Fibroblast of skin of left biceps (primary cell): Measurements from ENCODE around the gene SMOC2.

Source experiments
- DNase-seq, 2 experiments: peaks; one replicate each; pipeline ENCODE4 v3.0.0-alpha.2; 2013; ENCODE audit warnings: low read depth in 2 of 2

Gene SMOC2

DNA sequence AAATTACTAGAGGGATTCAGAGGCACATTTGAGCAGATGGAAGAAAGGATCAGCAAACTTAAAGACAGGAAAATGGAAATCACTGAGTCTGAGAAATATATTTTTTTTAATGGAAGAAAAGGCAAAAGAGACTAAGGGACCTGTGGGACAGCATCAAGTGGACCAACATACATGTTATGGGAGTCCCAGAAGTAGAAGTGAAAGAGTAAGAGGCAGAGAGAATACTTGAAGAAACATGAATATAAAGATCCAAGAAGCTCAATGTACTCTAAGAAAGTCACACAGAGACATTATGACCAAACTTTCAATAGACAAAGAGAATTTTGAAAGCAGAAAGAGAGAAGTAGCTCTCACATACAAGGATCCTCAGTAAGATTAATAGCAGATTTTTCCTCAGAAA lies 39.5 kb downstream of the SMOC2 start:
- DNase-seq = no peak

DNA sequence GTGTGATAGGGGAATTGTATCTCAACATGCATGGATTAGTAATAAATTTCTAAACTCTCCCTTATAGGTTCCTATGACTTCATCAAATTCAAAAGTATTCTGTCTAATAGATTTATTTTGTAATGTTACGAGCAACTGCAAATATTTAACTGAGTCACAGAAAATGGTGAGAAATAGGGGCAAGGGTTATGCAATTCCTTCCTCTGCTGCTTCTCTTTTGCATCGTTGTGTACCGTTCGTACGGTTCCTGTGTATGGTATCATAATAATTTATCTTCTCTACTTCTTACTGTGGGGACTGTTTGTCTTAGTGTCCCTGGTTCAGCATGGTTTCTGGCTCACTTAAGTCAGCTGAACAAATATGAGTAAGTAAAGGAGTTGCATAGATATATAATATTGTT lies 44.8 kb downstream of the SMOC2 start:
- DNase-seq = no peak

DNA sequence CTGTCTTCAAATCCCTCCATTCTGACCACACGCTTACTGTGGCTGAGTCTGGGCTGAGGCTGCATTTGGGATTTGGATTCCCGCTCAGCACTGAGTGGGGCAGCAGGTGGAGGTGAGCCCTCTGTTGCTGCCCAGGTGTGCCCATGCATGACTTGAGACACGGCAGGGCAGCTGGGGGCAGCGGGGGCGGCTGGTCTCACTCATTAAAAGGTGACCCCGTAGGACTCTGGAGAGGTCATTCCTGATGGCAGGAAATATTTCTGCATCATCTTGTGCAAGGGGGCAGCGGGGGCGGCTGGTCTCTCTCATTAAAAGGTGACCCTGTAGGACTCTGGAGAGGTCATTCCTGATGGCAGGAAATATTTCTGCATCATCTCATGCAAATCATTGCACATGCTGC lies 49.8 kb downstream of the SMOC2 start:
- DNase-seq = no peak

DNA sequence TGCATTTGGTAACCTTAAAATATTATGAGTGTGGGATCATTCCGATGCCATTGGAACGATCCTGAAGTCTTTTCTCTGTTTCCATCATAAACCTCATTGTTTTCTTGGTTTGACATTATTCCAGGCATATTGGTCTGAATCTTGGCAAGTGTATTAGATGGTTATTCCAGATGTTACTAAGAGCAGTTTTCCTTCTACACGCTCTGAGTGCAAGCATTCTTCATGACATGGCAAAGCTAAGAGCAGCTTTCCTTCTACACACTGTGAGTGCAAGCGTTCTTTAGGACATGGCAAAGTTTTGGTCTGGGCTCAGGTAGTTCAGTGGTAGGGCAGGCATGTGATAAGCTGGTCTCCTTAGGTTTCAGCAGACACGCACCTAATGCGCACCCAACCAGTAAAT lies 53.0 kb downstream of the SMOC2 start:
- DNase-seq = no peak

DNA sequence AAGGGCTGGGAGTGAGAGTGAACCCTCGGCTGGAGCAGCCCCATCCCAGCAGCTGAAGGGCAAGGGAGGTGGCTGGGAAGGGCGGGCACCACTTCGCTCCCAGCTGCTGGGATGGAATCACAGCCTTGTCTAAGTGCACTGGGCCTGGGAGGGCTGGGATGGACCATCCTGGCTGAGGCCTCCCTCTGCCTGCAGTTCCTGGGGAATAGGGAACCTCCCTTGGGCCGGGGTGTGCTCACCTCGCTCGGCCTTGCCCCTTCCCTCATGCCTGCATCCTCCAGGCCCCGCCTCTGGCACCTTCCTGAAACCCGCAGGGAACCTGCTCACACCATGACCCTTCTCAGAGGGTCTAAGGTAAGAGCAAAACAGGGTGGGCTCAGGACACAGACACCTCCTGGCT lies 53.7 kb downstream of the SMOC2 start:
- DNase-seq = no peak

DNA sequence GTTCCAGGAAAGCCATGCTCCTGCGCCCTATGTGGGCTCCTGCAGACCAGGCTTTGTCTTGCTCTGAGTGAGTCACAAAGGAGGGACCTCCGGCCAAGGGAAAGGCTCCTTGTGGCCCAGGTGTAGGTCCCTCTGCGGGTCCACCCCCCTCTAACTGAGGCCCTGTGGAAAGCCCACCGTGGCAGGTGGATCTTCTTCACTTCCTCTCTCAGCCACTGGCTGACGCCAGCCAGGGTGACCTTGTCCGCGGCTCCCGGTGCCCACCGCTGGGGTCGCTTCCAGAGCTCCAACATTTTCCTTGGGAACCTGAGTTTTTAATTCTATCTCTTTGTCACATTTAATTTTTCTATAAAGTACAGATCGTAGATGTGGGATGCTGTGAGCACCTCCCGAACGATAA lies 54.1 kb downstream of the SMOC2 start:
- DNase-seq = no peak

DNA sequence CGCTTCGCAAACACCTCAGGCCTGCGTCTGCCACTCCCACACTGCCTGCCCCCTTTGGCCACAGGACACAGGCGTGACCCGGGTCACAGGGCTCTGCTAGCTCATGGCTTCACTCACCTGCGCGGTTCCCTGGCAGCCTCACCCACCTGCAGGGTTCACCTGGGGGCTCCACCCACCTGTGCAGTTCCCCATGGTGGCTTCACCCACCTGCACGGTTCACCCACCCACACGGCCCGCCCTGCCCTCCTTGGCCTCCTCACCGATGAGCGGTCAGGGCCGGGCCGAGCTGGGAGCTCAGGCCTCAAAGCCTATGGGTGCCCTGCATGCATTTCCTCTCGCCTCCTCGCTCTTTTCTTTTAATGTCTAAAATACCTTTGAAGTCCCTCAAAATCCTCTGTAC lies 54.7 kb downstream of the SMOC2 start:
- no peak for DNase-seq

DNA sequence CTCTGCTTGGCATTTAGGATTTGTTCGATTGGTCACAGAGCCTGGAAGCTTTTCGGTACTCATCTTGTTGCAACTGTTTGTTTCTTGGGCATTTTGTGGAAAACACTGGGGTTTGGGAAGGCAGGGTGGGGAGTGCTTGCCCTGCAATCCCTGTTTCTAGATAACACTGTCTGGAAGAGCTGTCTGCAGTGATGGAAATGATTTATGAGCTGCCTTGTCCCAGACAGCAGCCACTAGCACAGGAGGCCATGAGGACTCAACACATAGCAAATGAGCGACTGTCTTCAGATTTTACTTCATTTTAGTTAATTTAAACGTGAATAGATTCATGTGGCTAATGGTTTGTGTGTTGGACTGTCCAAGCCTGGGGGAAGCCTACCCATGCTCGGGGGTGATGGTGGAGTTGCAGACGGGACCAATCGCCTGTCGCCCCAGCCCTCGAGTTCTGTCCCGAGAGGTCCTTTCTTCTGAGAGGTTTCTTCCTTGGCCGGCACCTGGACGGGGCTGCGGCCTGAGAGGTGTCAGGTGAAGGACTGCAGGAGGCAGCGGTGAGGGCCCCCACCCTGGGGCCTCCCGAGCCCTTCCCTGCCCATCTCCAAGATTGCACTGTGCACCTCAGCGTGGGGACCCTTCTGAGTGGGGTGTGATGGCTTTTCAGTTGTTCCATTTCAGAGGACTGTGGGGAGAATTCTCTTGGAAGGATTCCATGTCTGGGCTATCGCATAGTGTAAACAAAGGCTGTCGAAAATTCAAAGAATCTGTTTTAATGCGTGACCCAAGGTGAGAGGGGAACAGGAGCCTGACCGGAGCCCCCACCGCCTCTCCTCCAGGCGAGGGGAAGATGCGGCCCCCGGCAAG lies 55.4 kb downstream of the SMOC2 start:
- DNase-seq = no peak

DNA sequence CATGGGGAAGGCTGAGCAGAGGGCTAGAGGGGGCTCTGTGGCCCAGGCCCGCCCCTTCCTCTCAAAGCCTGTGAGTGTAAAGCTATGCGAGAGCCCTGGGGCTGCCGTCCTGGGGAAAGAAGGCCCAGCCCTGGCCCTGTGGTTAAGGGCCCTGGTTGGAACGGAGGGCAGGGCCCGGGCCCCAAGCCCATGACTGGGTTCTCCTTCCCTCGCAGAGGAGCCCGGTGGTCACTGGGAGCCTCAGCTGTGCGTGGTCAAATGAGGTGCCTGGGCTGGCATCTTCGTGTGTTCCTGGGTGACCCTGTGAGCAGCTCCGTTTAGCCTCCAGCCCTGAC lies 56.0 kb downstream of the SMOC2 start:
- no peak for DNase-seq

DNA sequence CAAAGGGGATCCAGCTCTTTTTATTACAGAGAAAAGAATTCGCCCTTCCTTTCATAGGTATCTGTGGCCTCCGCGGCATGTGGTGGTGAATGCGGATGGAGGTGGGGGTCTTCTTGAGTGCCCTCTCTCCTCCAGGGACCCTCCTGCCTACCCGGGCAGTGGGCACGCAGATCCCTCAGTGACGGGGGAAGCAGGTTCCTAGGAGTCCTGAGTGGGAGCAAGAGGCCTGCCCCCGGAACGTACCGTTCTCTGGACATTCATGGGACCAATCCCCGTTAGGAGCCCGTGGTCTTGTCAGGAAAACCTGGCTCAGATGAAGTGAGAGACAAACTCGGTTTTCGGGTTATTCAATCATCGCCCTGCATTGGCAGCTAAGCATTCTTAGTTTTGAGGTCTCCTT lies 56.4 kb downstream of the SMOC2 start:
- no peak for DNase-seq

DNA sequence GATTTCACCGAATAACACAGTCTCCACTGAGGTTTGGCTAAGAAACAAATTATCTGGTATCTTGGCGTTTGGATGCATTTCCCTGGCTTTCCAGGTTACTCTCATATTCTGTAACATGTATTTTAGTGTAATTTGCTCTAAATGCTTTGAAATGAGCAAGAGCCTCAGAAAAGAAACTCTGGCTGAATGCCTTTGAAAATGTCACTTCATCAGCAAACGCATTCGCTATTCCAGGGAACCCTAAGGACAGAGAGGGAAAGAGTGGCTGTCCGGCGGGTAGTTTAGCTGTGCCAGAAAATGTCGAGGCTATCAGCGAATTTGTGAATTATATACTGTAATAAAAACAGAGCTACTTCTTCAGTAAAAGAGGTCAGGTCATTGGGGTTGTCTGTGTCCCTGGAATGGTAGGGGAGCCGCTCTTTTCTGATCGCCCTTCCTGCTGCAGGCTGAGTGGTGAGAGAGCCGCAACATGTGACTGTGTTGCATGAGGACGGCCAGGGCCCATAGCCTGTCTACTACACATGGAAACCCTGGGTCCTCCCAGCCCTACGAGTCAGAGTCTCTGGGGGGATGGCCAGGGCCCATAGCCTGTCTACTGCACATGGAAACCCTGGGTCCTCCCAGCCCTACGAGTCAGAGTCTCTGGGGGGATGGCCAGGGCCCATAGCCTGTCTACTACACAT lies 57.3 kb downstream of the SMOC2 start:
- no peak for DNase-seq

DNA sequence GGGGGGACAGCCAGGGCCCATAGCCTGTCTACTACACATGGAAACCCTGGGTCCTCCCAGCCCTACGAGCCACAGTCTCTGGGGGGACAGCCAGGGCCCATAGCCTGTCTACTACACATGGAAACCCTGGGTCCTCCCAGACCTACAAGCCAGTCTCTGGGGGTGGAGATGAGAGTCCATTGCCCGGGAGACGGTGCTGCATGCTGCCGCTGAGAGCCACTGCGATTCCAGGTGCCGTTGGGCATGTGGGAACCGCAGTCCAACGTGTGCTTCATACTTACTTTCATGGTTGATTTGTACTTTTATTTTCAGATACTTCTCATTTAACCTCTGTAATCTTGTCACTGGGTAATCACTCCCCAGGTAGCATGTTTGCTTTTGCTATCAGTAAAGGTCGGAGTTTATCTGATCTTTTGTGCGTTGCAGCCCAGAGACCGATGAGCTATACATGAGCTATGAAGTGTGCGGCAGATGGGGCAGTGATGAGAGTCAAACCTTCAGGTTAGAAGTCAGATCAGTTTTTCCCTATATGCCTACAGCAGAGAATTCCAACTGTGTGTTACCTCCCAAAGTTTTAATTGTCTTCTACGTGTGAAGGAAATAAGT lies 58.2 kb downstream of the SMOC2 start:
- DNase-seq = no peak

DNA sequence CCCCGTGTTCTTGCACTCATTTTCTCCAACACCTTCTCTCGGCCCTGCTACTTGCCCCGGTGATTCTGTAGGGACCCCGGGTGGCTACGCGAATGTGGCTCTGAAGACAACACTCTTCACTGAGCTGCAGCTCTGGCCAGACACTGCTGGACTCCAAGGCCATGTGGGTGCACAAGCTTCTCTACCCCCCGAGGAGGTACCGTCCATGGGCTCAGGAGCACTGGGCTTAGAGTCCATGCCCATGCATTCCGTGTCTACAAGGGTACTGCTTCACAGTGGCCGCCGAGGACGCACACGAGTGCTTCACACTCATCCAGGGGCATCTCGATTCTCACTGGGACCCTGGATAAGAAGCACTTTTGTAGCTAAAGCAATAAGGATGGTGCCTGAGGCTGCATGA lies 59.5 kb downstream of the SMOC2 start:
- no peak for DNase-seq

DNA sequence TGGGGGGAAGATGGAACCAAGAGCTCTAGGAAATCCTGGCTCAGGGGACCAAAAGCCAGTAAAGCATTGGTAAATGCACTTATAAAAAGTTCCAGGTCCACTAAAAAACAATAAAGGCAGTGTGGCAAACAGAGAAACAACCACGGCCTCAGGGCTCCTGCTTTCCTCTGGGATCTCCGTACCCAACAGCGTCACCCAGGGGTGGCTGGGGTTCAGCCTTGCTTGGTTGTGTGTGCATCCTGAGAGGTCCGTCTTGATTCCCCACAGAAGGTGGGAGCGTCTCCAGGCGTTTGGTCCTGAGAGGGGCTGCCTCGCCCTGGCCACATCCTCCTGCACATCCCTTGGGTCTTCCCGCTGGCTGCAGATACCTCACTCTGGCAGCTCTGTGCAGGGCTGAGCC lies 60.6 kb downstream of the SMOC2 start:
- DNase-seq = no peak

DNA sequence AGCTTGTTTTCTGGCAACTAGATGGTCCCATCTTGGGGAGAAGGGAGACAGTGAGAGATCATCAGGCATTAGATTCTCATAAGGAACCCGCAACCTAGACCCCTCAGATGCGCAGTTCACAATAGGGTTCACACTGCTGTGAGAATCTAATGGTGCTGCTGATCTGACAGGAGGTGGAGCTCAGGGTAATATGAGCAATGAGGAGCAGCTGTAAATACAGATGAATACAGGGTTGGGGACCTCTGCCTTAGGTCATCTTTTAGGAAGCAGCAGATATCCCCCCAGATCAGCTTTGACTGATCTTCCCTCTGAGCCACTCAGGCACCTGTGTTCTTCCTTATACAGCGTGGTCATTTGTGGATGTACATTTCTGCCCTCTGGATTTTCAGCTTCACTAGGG lies 63.4 kb downstream of the SMOC2 start:
- no peak for DNase-seq

DNA sequence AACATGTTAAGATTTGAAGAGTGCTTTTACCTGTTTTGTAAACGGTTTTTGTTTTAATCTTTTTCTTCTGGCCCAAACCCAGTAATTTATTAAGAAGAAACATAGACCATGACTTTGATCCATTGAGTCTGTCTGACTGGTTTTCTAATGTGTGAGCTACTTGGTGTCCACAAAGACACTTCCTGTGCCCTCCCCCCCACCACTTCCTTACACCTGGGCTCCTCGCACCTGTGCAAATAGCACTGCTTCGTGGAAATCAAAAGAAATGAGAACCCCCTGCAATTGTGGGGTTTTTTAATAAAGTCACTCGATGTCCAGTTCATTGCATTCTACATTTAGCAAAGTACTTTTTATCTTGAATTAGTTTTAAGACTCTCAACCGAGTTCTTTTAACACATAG lies 65.5 kb downstream of the SMOC2 start:
- DNase-seq = no peak

DNA sequence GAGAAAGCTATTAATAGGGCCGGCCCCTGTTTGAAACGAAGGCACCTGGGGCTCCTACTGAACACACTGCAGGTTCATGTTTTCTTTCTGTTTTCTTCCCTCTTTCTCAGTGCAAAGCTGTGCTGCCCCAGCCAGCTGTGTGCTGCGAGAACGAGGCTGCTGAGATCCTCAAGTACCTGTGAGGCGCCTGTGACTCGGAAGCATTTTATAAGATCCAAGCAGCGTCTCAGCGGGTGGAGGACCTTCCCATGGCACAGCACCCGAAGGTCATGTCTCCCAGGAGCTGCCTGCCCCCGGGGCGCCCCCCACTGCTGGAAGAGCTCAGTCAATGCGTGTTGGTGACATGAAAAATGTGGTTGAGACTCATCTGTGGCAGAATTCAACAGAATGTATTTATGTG lies 66.3 kb downstream of the SMOC2 start:
- no peak for DNase-seq

DNA sequence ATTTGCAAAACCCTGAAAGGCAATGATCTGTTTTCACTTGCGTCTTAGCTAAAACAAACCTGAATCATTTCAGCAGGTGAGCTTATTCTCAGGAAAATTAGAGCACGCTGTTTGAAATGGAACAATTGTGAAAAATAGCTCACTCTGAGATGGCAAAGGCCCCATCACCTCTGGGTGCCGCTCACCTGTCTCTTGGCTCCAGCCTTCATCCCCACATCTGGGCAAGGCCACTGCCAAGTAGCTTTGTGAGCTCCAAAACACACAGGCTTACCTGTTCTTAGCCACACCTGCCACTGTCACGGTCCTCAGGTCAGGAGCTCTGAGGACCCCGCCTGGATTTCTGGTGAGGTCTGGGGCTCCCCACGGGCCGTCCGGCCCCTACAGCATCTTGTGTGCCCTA lies 66.7 kb downstream of the SMOC2 start:
- DNase-seq = no peak

DNA sequence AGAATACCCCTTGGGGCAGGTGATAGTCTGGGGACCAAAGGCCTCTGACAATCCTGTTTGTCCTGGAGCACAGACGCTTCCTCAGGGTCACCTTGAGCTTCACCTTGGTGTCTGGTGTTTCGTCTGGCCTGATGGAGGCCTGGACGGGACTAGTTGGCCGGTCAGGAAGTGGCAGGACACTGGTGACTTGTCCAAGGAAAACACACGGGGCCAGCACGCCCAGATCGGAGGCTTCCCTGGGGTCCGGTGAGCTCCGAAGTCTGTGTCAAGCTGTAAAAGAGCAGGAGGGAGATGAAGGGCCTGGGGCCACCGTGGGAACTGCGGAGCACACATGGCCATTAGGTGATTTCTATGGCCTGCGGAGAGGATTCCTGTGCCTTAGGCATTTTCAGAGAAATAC lies 67.9 kb downstream of the SMOC2 start:
- DNase-seq = no peak

DNA sequence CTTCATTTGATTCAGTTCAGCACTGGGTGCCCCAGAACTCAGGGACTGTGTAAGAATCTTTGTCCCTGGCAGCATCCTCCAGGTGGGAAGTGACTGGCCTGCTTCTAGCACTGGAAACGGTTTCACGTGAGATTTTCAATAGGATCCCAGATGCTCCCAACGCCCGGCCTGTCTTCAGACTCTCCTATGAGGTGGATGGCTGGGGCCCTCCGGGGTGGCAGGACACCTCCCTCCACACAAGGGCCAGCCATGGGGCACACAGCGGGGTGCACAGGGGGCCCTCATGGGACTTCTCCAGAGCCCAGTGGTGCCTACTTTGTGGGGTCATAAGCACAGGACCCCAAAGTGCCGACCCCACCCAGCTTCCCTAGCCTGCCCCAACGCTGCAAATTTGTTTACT lies 72.8 kb downstream of the SMOC2 start:
- no peak for DNase-seq

DNA sequence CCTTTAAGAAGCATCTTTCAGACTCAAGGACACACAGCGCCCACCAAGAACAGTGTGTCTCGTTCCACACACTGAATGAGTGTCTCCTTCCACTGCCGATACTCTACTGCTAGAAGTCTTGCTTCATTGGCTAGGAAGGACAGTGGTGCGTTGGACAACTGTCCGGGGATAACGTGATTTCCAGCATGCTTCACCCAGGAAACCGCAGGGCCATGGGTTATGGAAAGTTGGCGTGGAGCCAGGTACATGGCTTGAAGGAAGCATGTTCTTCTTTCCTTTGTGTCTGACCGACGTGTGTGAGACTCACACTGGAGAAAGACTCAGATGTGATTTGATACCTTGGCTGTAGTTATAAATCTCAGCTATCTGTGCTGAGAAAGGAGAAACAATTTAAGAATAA lies 73.2 kb downstream of the SMOC2 start:
- DNase-seq = no peak

DNA sequence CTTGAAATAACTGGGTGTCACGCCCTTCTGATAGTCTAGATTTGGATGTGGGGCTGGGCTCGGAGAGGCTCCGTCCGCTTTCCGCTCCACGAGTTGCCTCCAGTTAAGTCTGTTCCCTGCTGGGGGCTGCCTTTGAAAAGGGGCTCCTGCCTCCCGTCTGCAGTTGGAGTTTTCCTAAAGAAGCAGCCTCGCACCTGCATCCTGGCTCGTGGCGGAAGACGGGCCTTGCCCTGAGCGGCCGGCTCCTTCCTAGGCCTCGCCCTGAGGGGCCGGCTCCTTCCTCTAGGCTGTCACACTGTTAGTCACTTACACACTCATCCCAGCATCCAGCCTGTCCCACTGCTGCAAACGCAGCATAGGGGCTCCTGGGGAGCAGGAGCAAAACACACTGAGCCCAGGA lies 74.4 kb downstream of the SMOC2 start:
- no peak for DNase-seq
